Measurements from ENCODE around the gene WDHD1. TPM values are rescaled to one million over a fixed set of nuclear protein-coding genes. Genes with fewer than 3 reads are reported as not detected.

WDHD1 gene
- polyA plus RNA-seq, 3 donors: 0.19 to 0.37 (median 0.30) TPM

- Mint-ChIP-seq H3K27ac (no peak overlapping the region), H3K4me1 (peaks cover 13% of the 10 kb centered on the region), H3K36me3 (peaks cover 26 to 34% of the 10 kb centered on the region in 2 donors), H3K4me3 (no peak overlapping the region), H3K9me3 (peaks cover 0 to 2% (median 0%) of the 10 kb centered on the region in 7 donors), H3K27me3 (ENCODE audit: low read depth in 3 of 3) (peaks cover 0 to 3% (median 0%) of the 10 kb centered on the region in 3 donors)
- no peak for DNase-seq
- Histone ChIP-seq H3K9me3 (replicated peaks in 1 of 2; ENCODE audit: control insufficient read depth in 1 of 2, insufficient read depth in 1 of 2, low read length in 2 of 2) (no peaks in the 10 kb centered on the region), H3K79me2 (ENCODE audit: insufficient read depth, low read length) (no peaks in the 10 kb centered on the region), H3K4me2 (replicated peaks; ENCODE audit: extremely low read depth, low read length, poor library complexity, severe bottlenecking) (no peak overlapping the region), H3K4me3 (replicated peaks in 1 of 3; ENCODE audit: low read depth in 2 of 3, low read length in 3 of 3) (no peak overlapping the region), H3K36me3 (replicated peaks in 1 of 2; ENCODE audit: control insufficient read depth in 1 of 2, insufficient read depth in 2 of 2, low read length in 2 of 2) (peaks cover 6 to 28% of the 10 kb centered on the region in 2 donors), H3K27me3 (ENCODE audit: control insufficient read depth in 2 of 2, insufficient read depth in 2 of 2, low read length in 2 of 2) (no peaks in the 10 kb centered on the region), H3K27ac (ENCODE audit: low read depth in 1 of 2, low read length in 2 of 2) (no peak overlapping the region), H2AFZ (ENCODE audit: insufficient read depth, low read depth, low read length, poor library complexity, severe bottlenecking) (no peak overlapping the region), H4K20me1 (ENCODE audit: insufficient read depth, low read length) (no peaks in the 10 kb centered on the region), H3K9ac (ENCODE audit: insufficient read depth, low read length, poor library complexity, severe bottlenecking) (no peak overlapping the region), H3K4me1 (ENCODE audit: control insufficient read depth in 1 of 2, insufficient read depth in 2 of 2, low read length in 2 of 2) (peaks cover 6 to 12% of the 10 kb centered on the region in 2 donors)
- intact Hi-C loops (cut with micrococcal nuclease): no loop called here
- 90% methylated on average over 2 of the region's 4 CpGs for WGBS (ENCODE audit: insufficient coverage)
- no peak for TF ChIP-seq CTCF (IDR thresholded peaks at IDR 0.05)
Observed at GRCh38 chr14:55005071-55005470, 21.8 kb downstream of the WDHD1 start.

- no peaks in the 10 kb centered on the region for H4K20me1 ChIP-seq (ENCODE audit: insufficient read depth, low read length)
- peaks cover 0 to 4% (median 0%) of the 10 kb centered on the region in 7 donors for H3K9me3 Mint-ChIP-seq
- intact Hi-C loops (cut with micrococcal nuclease): no loop called here
- no peak overlapping the region for H3K4me3 ChIP-seq (replicated peaks in 1 of 3; ENCODE audit: low read depth in 2 of 3, low read length in 3 of 3)
- no peaks in the 10 kb centered on the region for H3K79me2 ChIP-seq (ENCODE audit: insufficient read depth, low read length)
- DNase-seq: peak; percentile 34 to 38 (median 36)
- H3K27me3 Mint-ChIP-seq (ENCODE audit: low read depth in 3 of 3): peaks cover 0 to 2% (median 1%) of the 10 kb centered on the region in 3 donors
- H3K27me3 ChIP-seq (ENCODE audit: control insufficient read depth in 2 of 2, insufficient read depth in 2 of 2, low read length in 2 of 2): peaks cover 2 to 5% of the 10 kb centered on the region in 2 donors
- no peak for TF ChIP-seq CTCF (IDR thresholded peaks at IDR 0.05)
- no peak overlapping the region for H3K27ac Mint-ChIP-seq
- peaks cover 18% of the 10 kb centered on the region for H3K4me1 Mint-ChIP-seq
- peaks cover 21 to 35% of the 10 kb centered on the region in 2 donors for H3K36me3 Mint-ChIP-seq
- H2AFZ ChIP-seq (ENCODE audit: insufficient read depth, low read depth, low read length, poor library complexity, severe bottlenecking): no peak overlapping the region
- no peak overlapping the region for H3K27ac ChIP-seq (ENCODE audit: low read depth in 1 of 2, low read length in 2 of 2)
- WGBS (ENCODE audit: insufficient coverage): 0% methylated on average over 1 of the region's 3 CpGs
- peaks cover 0 to 13% of the 10 kb centered on the region in 2 donors for H3K36me3 ChIP-seq (replicated peaks in 1 of 2; ENCODE audit: control insufficient read depth in 1 of 2, insufficient read depth in 2 of 2, low read length in 2 of 2)
- H3K9ac ChIP-seq (ENCODE audit: insufficient read depth, low read length, poor library complexity, severe bottlenecking): no peak overlapping the region
- H3K4me3 Mint-ChIP-seq: peak overlapping the region in 1 of 2 donors; percentile 35
- H3K4me2 ChIP-seq (replicated peaks; ENCODE audit: extremely low read depth, low read length, poor library complexity, severe bottlenecking): peak overlapping the region; percentile 18
- H3K4me1 ChIP-seq (ENCODE audit: control insufficient read depth in 1 of 2, insufficient read depth in 2 of 2, low read length in 2 of 2): peaks cover 11 to 17% of the 10 kb centered on the region in 2 donors
- no peaks in the 10 kb centered on the region for H3K9me3 ChIP-seq (replicated peaks in 1 of 2; ENCODE audit: control insufficient read depth in 1 of 2, insufficient read depth in 1 of 2, low read length in 2 of 2)
Observed at GRCh38 chr14:55000381-55000780, 26.5 kb downstream of the WDHD1 start.
